Psoas muscle (tissue), 8 donors: ENCODE measurements around the gene MFSD8. TPM values are rescaled to one million over a fixed set of nuclear protein-coding genes. Genes with fewer than 3 reads are reported as not detected.
"Not testable (repeated sequence)": the region's sequence is repeated elsewhere in the genome, so short reads cannot be mapped to it uniquely, and the experiment has no call there.

Experiments
- ATAC-seq, 4 donors: fragments of 200-7000 bp; cut with Tn5 transposase; one replicate each; pipeline ENCODE4 v1.9.1; 2020; ENCODE audit warnings: moderate library complexity in 3 of 4, mild to moderate bottlenecking in 2 of 4
- DNase-seq, 2 donors: peaks; one replicate each; pipeline ENCODE4 v3.0.0-alpha.2; 2020
- H3K27ac ChIP-seq: fragments of 200-600 bp; one replicate; pipeline ENCODE4 v1.8.0; 2022
- H3K27me3 ChIP-seq, 3 donors: fragments of 200-600 bp in 1 of 3; one replicate each; pipeline versions ENCODE4 v1.6.1 to v1.8.0; 2013 to 2022; ENCODE audit warnings: low read length in 2 of 3, mild to moderate bottlenecking in 2 of 3, moderate library complexity in 1 of 3; ENCODE audit not compliant: insufficient read depth in 3 of 3
- H3K36me3 ChIP-seq, 2 donors: fragments of 200-600 bp in 1 of 2; one replicate each; pipeline versions ENCODE4 v1.6.1 to v1.8.0; 2013 to 2022; ENCODE audit warnings: low read depth in 1 of 2, mild to moderate bottlenecking in 1 of 2, moderate library complexity in 1 of 2; ENCODE audit not compliant: insufficient read depth in 1 of 2
- H3K4me1 ChIP-seq: fragments of 200-600 bp; one replicate; pipeline ENCODE4 v1.8.0; 2022
- H3K4me3 ChIP-seq: fragments of 200-600 bp; one replicate; pipeline ENCODE4 v1.8.0; 2022; ENCODE audit warnings: mild to moderate bottlenecking
- H3K9me3 ChIP-seq: fragments of 200-600 bp; one replicate; pipeline ENCODE4 v1.8.0; 2022
- WGBS, 3 donors: extraction: QIAGEN DNeasy Blood & Tissue Kit; methylation state at CpG; one replicate each; pipeline versions ENCODE4 v1.1.6 to v1.1.7; 2013; 5-methylcytosine and 5-hydroxymethylcytosine counted together
- intact Hi-C, 2 donors: fragments of 100-400 bp; cut with DNase I; formaldehyde crosslinking; loops; one replicate each; pipeline versions ENCODE4 v1.11.0 to v1.14.2; 2022
- polyA plus RNA-seq, 3 donors: library from polyadenylated mRNA; stranded (reverse); fragments of 200-250 nt; gene quantifications; one replicate each; pipeline ENCODE4 v1.2.3, GENCODE V29; 2013
- total RNA-seq, 4 donors: library from RNA; stranded (reverse); fragmentation: NEBNext Ultra II Directional in 2 of 4; extraction: Animal tissue kit (Norgen Biotek cat#: 25700) in 2 of 4; gene quantifications; one replicate each; pipeline versions ENCODE4 v1.2.1 to v1.2.4, GENCODE V29; 2021 to 2023
- TF ChIP-seq, protein P1 (sequence below): fragments of 200-600 bp; IDR thresholded peaks from one replicate; pipeline ENCODE4 v1.8.0; 2022; ENCODE audit warnings: antibody characterized with exemption
- donor health status: healthy with polysubstance abuse.
- donor health status: DM: no; HTN: no; CAD: no; lungs with moderate emphysema.
- donor health status: Bipolar disorder and iron deficiency.
- donor health status: healthy.
- donor health status: DM: yes; HTN: yes; CAD: no.
- donor health status: DM: no; HTN: no; CAD: no.
- donor health status: DM: no; HTN: no; CAD: no.
- donor health status: DM: yes; HTN: yes; CAD: no.

The MFSD8 gene
- total and polyA plus RNA-seq, 7 donors = 3.7 to 10.9 (median 6.5) TPM

DNA sequence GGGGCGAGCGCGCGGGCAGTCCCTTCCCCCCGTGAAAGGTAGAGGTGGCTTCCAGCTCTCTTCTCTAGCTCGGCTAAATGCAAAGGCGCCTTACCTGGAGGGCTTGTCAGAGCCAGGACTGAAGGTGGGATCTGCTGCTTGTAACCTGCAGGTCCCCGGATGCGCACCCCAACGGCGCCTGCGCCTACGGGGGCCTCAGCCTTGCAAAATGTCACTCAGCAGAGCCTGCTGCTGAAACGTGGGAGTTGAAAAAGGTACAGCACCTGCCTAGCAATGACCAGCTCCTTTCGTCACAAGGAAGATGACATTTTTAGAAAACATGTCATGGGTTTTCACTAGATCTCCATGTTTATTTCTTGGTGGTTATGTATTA lies 816 bp upstream of the MFSD8 start:
- peaks cover 35% of the 10 kb centered on the region for H3K4me1 ChIP-seq
- WGBS, 3 donors = 0 to 1% (median 1%) methylated on average over 14 to 15 of the region's 15 CpGs

DNA sequence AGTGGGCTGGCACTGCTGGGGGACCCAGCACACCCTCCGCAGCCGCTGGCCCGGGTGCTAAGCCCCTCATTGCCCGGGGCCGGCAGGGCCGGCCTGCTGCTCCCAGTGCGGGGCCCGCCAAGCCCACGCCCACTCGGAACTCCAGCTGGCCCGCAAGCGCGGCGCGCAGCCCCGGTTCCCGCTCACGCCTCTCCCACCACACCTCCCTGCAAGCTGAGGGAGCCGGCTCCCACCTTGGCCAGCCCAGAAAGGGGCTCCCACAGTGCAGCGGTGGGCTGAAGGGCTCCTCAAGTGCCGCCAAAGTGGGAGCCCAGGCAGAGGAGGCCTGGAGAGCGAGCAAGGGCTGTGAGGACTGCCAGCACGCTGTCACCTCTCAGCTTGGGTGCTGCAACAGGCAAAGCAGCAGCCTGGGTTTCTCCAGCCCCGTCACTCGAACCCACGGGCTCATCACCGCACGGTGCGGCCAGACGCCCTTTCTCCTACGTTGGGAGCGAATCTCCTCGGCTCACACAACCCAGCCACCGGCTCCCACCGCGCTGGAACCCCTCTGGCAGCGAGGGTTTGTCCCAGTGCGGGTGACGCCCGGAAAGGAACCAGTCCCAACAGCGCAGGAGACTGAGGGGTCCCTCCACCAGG lies 429 bp downstream of the MFSD8 start:
- not testable (repeated sequence) for H3K9me3 ChIP-seq, DNase-seq, H3K27me3 ChIP-seq
- H3K4me1 ChIP-seq = peaks cover 35% of the 10 kb centered on the region
- 1 to 2% (median 1%) methylated on average over 31 to 41 of the region's 41 CpGs for WGBS, 3 donors
- ATAC-seq = peak; percentile 22 to 45 (median 32)
- peak overlapping the region; percentile 100 for H3K4me3 ChIP-seq
- H3K36me3 ChIP-seq = peaks cover 0 to 15% of the 10 kb centered on the region in 2 donors
- intact Hi-C loops = loop anchor here (2.0 to 10.0 kb wide), 4 partner anchors 80 to 600 kb away; partner anchors contain the start of genes HSPA4L (in 2 of the 2), LARP1B (in 1 of the 2) and PLK4 (in 1 of the 2)
- H3K27ac ChIP-seq = peak overlapping the region; percentile 90

More for the DNA sequence above, 816 bp upstream of the MFSD8 start:
- Histone ChIP-seq H3K36me3 (peaks cover 0 to 15% of the 10 kb centered on the region in 2 donors), H3K9me3 (no peaks in the 10 kb centered on the region), H3K27me3 (no peaks in the 10 kb centered on the region), H3K27ac (peak overlapping the region; percentile 90), H3K4me3 (peak overlapping the region; percentile 100)
- intact Hi-C loops = loop anchor here (2.0 to 10.0 kb wide), 4 partner anchors 81 to 599 kb away; partner anchors contain the start of genes HSPA4L (in 2 of the 2), LARP1B (in 1 of the 2) and PLK4 (in 1 of the 2)
- DNase-seq (peak in 1 of 2 donors; percentile 27), ATAC-seq (peak; percentile 12 to 27 (median 14))
- TF ChIP-seq, protein P1, sequence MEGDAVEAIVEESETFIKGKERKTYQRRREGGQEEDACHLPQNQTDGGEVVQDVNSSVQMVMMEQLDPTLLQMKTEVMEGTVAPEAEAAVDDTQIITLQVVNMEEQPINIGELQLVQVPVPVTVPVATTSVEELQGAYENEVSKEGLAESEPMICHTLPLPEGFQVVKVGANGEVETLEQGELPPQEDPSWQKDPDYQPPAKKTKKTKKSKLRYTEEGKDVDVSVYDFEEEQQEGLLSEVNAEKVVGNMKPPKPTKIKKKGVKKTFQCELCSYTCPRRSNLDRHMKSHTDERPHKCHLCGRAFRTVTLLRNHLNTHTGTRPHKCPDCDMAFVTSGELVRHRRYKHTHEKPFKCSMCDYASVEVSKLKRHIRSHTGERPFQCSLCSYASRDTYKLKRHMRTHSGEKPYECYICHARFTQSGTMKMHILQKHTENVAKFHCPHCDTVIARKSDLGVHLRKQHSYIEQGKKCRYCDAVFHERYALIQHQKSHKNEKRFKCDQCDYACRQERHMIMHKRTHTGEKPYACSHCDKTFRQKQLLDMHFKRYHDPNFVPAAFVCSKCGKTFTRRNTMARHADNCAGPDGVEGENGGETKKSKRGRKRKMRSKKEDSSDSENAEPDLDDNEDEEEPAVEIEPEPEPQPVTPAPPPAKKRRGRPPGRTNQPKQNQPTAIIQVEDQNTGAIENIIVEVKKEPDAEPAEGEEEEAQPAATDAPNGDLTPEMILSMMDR = no peak

GRCh38 chr4:127963633-127964398 lies 1.2 kb downstream of the MFSD8 start:
- not testable (repeated sequence) for DNase-seq, ATAC-seq, H3K9me3 ChIP-seq, H3K27me3 ChIP-seq
- peak overlapping the region; percentile 100 for H3K4me3 ChIP-seq
- intact Hi-C loops = loop anchor here (2.0 to 10.0 kb wide), 4 partner anchors 79 to 601 kb away; partner anchors contain the start of genes HSPA4L (in 2 of the 2), LARP1B (in 1 of the 2) and PLK4 (in 1 of the 2)
- 63 to 78% (median 66%) methylated on average over 21 to 32 of the region's 35 CpGs for WGBS, 3 donors
- H3K36me3 ChIP-seq = peaks cover 0 to 15% of the 10 kb centered on the region in 2 donors
- peaks cover 28% of the 10 kb centered on the region for H3K4me1 ChIP-seq
- peak overlapping the region; percentile 90 for H3K27ac ChIP-seq

GRCh38 chr4:127959794-127960193 lies 5.2 kb downstream of the MFSD8 start:
- ATAC-seq = no peak

DNA sequence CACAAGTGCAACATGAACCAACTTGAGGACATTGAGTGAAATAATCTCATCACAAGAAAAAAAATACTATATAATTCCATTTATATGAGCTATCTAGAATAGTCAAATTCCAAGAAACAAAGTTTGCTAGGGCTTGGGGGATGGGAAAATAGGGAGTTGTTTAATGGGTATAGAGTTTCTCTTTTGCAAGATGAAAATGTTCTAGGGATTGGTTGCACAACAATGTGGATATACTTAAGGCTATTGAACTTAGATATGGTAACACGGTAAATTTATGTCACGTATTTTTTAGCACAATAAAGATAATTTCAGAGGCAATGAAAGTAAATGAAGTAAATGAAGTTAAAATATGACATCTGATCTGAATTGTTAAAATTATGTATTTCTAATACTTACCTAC lies 7.9 kb downstream of the MFSD8 start:
- Histone ChIP-seq H3K4me3 (no peak overlapping the region), H3K27ac (no peak overlapping the region), H3K27me3 (no peaks in the 10 kb centered on the region), H3K4me1 (peaks cover 17% of the 10 kb centered on the region), H3K9me3 (no peaks in the 10 kb centered on the region), H3K36me3 (peaks cover 0 to 7% of the 10 kb centered on the region in 2 donors)
- TF ChIP-seq, protein P1 = no peak
- ATAC-seq (peak in 3 of 4 donors; percentile 75 to 91 (median 81)), DNase-seq (no peak)
- 59 to 91% (median 65%) methylated on average over 2 of the region's 2 CpGs for WGBS, 3 donors
- intact Hi-C loops = no loop called here

More at GRCh38 chr4:127959794-127960193, 5.2 kb downstream of the MFSD8 start:
- WGBS, 3 donors = 44 to 68% (median 53%) methylated on average over 1 of the region's 1 CpG
- DNase-seq = no peak
- Histone ChIP-seq H3K36me3 (peaks cover 0 to 15% of the 10 kb centered on the region in 2 donors), H3K27me3 (no peaks in the 10 kb centered on the region), H3K4me3 (no peak overlapping the region), H3K4me1 (peaks cover 18% of the 10 kb centered on the region), H3K27ac (no peak overlapping the region), H3K9me3 (no peaks in the 10 kb centered on the region)
- TF ChIP-seq, protein P1 = no peak
- intact Hi-C loops = loop anchor here (10.0 kb wide), 3 partner anchors 75 to 605 kb away; partner anchors contain the start of genes HSPA4L (in 2 of the 2) and PLK4 (in 1 of the 2)
